SJSA1 (cell line): ENCODE data around the gene ARPC5L. TPM values are rescaled to one million over a fixed set of nuclear protein-coding genes. Genes with fewer than 3 reads are reported as not detected.
"Not testable (repeated sequence)": the region's sequence is repeated elsewhere in the genome, so short reads cannot be mapped to it uniquely, and the experiment has no call there.

Experiments used
- DNase-seq, 2 experiments: peaks; one replicate each; pipeline ENCODE4 v3.0.0-alpha.2; 2015 to 2020; ENCODE audit warnings: low spot score in 2 of 2, low read depth in 1 of 2
- H3K27ac ChIP-seq: fragments of 250-450 bp; sonication (Bioruptor Pico); 2 replicates; pipeline ENCODE4 v1.5.1; 2020; ENCODE audit warnings: mild to moderate bottlenecking, moderate library complexity
- H3K27me3 ChIP-seq: fragments of 250-450 bp; sonication (Bioruptor Pico); replicated peaks from 2 replicates; pipeline ENCODE4 v1.5.1; 2020; ENCODE audit warnings: mild to moderate bottlenecking, moderate library complexity
- H3K36me3 ChIP-seq: fragments of 250-450 bp; sonication (Bioruptor Pico); 2 replicates; pipeline ENCODE4 v1.5.1; 2020; ENCODE audit warnings: mild to moderate bottlenecking
- H3K4me1 ChIP-seq: fragments of 250-450 bp; sonication (Bioruptor Pico); replicated peaks from 2 replicates; pipeline ENCODE4 v1.6.1; 2021; ENCODE audit warnings: mild to moderate bottlenecking
- H3K4me3 ChIP-seq: fragments of 250-450 bp; sonication (Bioruptor Pico); 2 replicates; pipeline ENCODE4 v1.5.1; 2020; ENCODE audit warnings: mild to moderate bottlenecking
- H3K9me3 ChIP-seq: fragments of 250-450 bp; sonication (Bioruptor Pico); replicated peaks from 2 replicates; pipeline ENCODE4 v1.5.1; 2020; ENCODE audit warnings: mild to moderate bottlenecking
- total RNA-seq: library from RNA; depleted of rRNA; stranded (reverse); fragments of >200 nt; shearing (Covaris generic); gene quantifications from 2 replicates; pipeline ENCODE4 v1.2.3, GENCODE V29; 2014; rRNA removed

ARPC5L gene
- total RNA-seq, 1 experiment from 2014 or later = 41.3 TPM

- no peak for DNase-seq
- no peaks in the 10 kb centered on the region for H3K9me3 ChIP-seq
- peaks cover 5% of the 10 kb centered on the region for H3K36me3 ChIP-seq
Observed at GRCh38 chr9:124911766-124912165, 49.8 kb downstream of the ARPC5L start.

GRCh38 chr9:124913378-124913777 is 51.4 kb downstream of the ARPC5L start:
- H3K27me3 ChIP-seq = no peaks in the 10 kb centered on the region
- H3K36me3 ChIP-seq = peaks cover 5% of the 10 kb centered on the region
- no peaks in the 10 kb centered on the region for H3K9me3 ChIP-seq
- no peaks in the 10 kb centered on the region for H3K4me1 ChIP-seq
- no peak overlapping the region for H3K4me3 ChIP-seq
- no peak overlapping the region for H3K27ac ChIP-seq
- no peak for DNase-seq

More at GRCh38 chr9:124911766-124912165, 49.8 kb downstream of the ARPC5L start:
- Histone ChIP-seq H3K27ac (no peak overlapping the region), H3K27me3 (no peaks in the 10 kb centered on the region), H3K4me1 (no peaks in the 10 kb centered on the region), H3K4me3 (no peak overlapping the region)

GRCh38 chr9:124914753-124915405 is 52.9 kb downstream of the ARPC5L start:
- Histone ChIP-seq H3K4me1 (no peaks in the 10 kb centered on the region), H3K27me3 (no peaks in the 10 kb centered on the region), H3K4me3 (no peak overlapping the region), H3K36me3 (peaks cover 8% of the 10 kb centered on the region), H3K9me3 (no peaks in the 10 kb centered on the region), H3K27ac (no peak overlapping the region)
- DNase-seq = no peak

GRCh38 chr9:124920394-124920793 is 58.5 kb downstream of the ARPC5L start:
- H3K9me3 ChIP-seq, H3K27me3 ChIP-seq, H3K4me3 ChIP-seq, H3K27ac ChIP-seq, DNase-seq, H3K4me1 ChIP-seq: not testable (repeated sequence)
- peaks cover 11% of the 10 kb centered on the region for H3K36me3 ChIP-seq

Other genes starting within 250 kb of the ARPC5L start
- gene NR6A1, start 90.8 kb upstream of the ARPC5L start, total RNA-seq = 0.88 and 1.0 TPM in 2 replicates
- gene OLFML2A, start 85.0 kb upstream of the ARPC5L start, total RNA-seq = 5.0 and 7.8 TPM in 2 replicates
- gene WDR38, start 8.7 kb upstream of the ARPC5L start, total RNA-seq = not detected in 2 replicates
- gene RPL35, start 173 bp upstream of the ARPC5L start, total RNA-seq = 1,575 and 1,653 TPM in 2 replicates
- 7.6 and 8.5 TPM in 2 replicates for gene GOLGA1, start 79.0 kb downstream of the ARPC5L start, total RNA-seq